Neuron (in vitro differentiated cells): ENCODE results near the gene MRGPRD.

Experiments
- H2AFZ ChIP-seq: one replicate; pipeline ENCODE4 v1.6.1; 2013; ENCODE audit warnings: low read depth, mild to moderate bottlenecking, inconsistent platforms, low read length, moderate library complexity
- H3K27me3 ChIP-seq: one replicate; pipeline ENCODE4 v1.6.1; 2013; ENCODE audit warnings: low read length; ENCODE audit not compliant: insufficient read depth
- H3K36me3 ChIP-seq: one replicate; pipeline ENCODE4 v1.6.1; 2013; ENCODE audit warnings: low read length; ENCODE audit not compliant: insufficient read depth
- H3K4me1 ChIP-seq: one replicate; pipeline ENCODE4 v1.6.1; 2013; ENCODE audit warnings: low read length; ENCODE audit not compliant: insufficient read depth
- H3K4me3 ChIP-seq: 2 replicates; pipeline ENCODE4 v1.5.1; 2013; ENCODE audit warnings: mild to moderate bottlenecking, low read length, moderate library complexity
- H3K9me3 ChIP-seq: one replicate; pipeline ENCODE4 v1.6.1; 2013; ENCODE audit warnings: low read length

MRGPRD gene

GRCh38 chr11:69010964-69011623 lies 30.3 kb upstream of the MRGPRD start:
- Histone ChIP-seq H3K9me3 (no peaks in the 10 kb centered on the region), H2AFZ (no peak overlapping the region), H3K4me1 (peaks cover 47% of the 10 kb centered on the region), H3K4me3 (no peak overlapping the region), H3K27me3 (peaks cover 56% of the 10 kb centered on the region), H3K36me3 (no peaks in the 10 kb centered on the region)

DNA sequence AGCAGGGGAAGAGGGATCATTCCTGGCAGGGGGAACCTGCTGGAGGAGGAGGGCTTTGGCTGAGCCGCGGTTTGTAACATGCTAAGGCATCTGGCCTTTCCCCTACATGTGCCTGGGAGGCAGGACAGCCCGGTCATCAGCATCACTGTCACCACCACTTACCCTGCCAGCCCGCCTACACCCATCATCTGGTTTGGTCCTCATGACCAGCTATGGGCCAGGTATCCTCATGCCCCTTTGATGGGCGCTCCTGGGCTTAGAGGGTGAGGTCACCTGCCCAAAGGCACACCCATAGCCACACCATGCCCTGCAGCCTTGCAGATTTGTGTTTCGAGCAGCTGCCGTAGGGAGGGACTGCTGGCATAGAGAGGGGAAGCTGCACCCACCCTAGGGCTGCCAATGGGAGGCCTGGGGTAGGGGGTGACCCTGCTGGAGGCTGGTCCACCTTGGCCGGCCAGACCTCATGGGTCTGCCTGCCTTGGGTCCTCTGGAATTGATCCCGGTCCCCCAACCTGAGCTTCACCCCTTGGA lies 29.6 kb upstream of the MRGPRD start:
- Histone ChIP-seq H3K27me3 (peaks cover 56% of the 10 kb centered on the region), H3K36me3 (no peaks in the 10 kb centered on the region), H2AFZ (no peak overlapping the region), H3K4me3 (no peak overlapping the region), H3K4me1 (peaks cover 47% of the 10 kb centered on the region), H3K9me3 (no peaks in the 10 kb centered on the region)

- H3K27me3 ChIP-seq: peaks cover 56% of the 10 kb centered on the region
- no peak overlapping the region for H2AFZ ChIP-seq
- H3K4me1 ChIP-seq: peaks cover 44% of the 10 kb centered on the region
- H3K36me3 ChIP-seq: no peaks in the 10 kb centered on the region
- no peak overlapping the region for H3K4me3 ChIP-seq
- H3K9me3 ChIP-seq: no peaks in the 10 kb centered on the region
Measured at GRCh38 chr11:69009441-69010211, 28.8 kb upstream of the MRGPRD start.

DNA sequence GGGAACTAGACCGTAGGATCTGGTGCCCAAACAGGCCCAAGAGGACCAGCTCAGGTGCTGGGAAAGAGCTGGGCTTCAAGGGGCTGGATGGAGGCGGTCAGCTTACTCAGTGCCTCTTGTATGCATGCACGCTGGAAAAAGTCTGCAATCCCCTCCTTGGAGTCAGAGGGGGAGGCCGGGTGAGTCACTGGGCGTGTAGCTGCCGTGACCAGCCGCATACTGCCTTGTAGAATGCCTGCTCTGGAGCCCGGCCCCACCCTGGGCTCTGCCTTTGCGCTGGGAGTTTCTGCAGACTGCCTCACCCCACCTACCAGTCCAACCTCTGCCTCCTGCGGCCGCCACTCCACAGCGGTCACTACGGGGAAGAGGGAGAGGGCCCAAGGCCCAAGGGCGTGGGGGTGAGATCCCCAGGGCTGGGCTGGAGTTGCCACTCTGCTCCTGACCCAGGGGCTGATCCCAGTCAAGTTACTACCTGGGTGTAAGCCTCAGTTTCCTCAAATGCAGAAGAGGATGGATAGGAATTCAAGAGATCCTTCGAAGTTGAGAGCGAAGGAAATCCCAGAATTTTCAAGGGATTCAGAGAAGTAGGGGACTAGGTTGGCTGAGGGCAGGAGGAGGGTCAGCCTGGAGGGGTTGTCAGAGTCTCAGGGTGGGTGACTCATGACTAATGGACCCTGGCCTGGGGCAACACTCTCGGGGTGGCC lies 28.1 kb upstream of the MRGPRD start:
- no peak overlapping the region for H3K4me3 ChIP-seq
- peaks cover 53% of the 10 kb centered on the region for H3K27me3 ChIP-seq
- peaks cover 37% of the 10 kb centered on the region for H3K4me1 ChIP-seq
- H2AFZ ChIP-seq: no peak overlapping the region
- H3K36me3 ChIP-seq: no peaks in the 10 kb centered on the region
- no peaks in the 10 kb centered on the region for H3K9me3 ChIP-seq

DNA sequence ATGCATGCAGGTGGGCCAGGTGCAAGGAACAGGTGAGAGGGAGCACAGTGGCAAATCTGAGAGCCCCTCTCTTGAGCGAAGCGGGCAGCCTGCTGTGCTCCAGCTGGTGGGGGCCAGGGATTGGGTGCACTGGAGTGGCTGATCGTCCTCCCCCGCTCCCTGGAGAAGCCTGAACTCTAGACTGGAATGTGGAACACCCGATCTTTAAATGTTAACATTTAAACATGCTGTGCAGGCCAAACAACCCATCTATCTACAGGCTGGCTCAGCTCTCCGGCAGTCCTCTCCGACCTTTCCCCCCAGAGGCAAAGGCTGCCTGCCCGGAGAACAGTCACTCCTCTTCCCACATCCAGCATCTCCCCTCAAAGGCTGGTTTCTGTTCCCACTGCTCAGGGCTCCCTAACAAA lies 27.2 kb upstream of the MRGPRD start:
- Histone ChIP-seq H3K27me3 (peaks cover 49% of the 10 kb centered on the region), H3K4me1 (peaks cover 28% of the 10 kb centered on the region), H3K36me3 (no peaks in the 10 kb centered on the region), H3K9me3 (no peaks in the 10 kb centered on the region), H3K4me3 (no peak overlapping the region), H2AFZ (no peak overlapping the region)

DNA sequence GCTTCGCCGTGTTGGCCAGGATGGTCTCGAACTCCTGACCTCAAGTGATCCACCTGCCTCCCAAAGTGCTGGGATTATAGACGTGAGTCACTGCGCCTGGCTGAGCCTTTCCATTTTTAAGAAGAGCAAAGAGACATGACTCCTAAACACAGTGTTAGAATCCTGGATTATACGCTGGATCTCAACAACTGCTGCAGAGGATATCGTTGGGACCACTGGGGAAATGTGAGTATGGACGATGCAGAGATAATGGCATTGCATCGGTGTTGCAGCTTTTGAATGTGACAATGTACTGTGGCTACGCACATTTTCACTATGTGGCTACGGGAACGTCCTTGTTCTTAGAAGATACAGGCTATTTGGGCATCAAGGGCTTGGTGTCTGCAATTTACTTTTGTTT lies 26.0 kb upstream of the MRGPRD start:
- no peaks in the 10 kb centered on the region for H3K9me3 ChIP-seq
- peaks cover 23% of the 10 kb centered on the region for H3K4me1 ChIP-seq
- no peak overlapping the region for H2AFZ ChIP-seq
- H3K36me3 ChIP-seq: no peaks in the 10 kb centered on the region
- H3K27me3 ChIP-seq: peaks cover 43% of the 10 kb centered on the region
- H3K4me3 ChIP-seq: no peak overlapping the region

DNA sequence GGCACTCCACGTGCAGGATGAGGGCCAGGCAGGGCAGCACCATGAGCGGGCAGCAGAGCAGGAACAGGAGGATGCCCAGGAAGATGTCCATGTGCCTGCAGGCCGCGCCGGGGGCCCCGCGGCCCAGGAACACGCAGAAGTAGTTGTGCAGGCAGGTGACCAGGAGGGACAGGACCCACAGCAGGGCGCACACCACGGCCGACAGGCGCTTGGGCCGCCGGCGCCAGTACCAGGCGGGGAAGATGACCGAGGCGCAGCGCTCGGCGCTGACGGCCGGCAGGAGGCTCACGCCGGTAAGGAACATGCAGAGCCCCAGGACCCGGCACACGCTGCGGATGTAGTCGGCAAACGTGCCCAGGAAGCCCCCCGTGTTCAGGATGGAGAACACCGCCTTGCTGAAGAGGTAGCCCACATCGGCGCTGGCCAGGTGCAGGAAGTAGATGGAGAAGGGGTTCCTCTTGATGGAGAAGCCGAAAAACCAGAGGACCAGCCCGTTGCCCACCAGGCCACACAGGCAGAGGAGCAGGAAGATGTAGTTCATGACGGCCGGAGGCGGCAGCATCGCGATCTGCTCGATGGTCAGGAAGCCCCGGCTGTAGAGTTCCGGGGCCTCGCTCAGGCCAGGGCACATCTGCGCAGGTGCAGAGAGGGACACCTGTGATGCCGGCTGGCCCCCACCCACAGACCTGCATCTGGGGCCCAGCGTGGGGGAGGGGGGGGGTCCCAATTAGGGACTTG lies 25.0 kb upstream of the MRGPRD start:
- Histone ChIP-seq H3K36me3 (no peaks in the 10 kb centered on the region), H3K27me3 (peaks cover 40% of the 10 kb centered on the region), H3K9me3 (no peaks in the 10 kb centered on the region), H2AFZ (no peak overlapping the region), H3K4me1 (peaks cover 22% of the 10 kb centered on the region), H3K4me3 (no peak overlapping the region)

GRCh38 chr11:69005183-69005630 lies 24.4 kb upstream of the MRGPRD start:
- Histone ChIP-seq H3K36me3 (no peaks in the 10 kb centered on the region), H3K9me3 (no peaks in the 10 kb centered on the region), H3K4me3 (no peak overlapping the region), H3K4me1 (peaks cover 18% of the 10 kb centered on the region), H2AFZ (no peak overlapping the region), H3K27me3 (peaks cover 34% of the 10 kb centered on the region)

- no peak overlapping the region for H2AFZ ChIP-seq
- peaks cover 29% of the 10 kb centered on the region for H3K27me3 ChIP-seq
- peaks cover 14% of the 10 kb centered on the region for H3K4me1 ChIP-seq
- H3K9me3 ChIP-seq: no peaks in the 10 kb centered on the region
- no peaks in the 10 kb centered on the region for H3K36me3 ChIP-seq
- no peak overlapping the region for H3K4me3 ChIP-seq
Measured at GRCh38 chr11:69004411-69005182, 23.8 kb upstream of the MRGPRD start.

DNA sequence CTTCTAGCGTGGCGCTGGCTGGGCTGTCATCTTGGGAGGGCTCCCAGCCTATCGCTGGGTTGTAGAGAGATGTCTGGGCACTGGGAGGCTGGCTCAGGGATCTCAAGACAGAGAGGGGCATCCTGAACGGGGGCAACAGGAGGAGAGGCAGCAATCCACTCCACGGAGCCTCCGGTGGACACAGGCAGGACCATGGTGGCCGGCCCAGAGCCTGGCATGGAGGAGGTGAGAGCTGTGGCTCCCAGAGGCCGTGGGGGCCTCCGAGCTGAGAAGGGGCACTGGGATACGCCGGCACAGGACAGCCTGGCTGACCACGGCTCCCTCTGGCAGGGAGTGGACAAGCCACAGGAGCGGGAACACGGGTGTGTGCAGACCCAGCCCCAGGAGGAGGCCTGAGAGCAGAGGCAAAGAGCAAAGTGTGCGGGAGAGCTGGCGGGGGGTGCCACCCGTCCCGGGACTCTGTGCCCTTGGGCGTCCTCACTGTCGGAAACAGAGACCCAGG lies 23.1 kb upstream of the MRGPRD start:
- Histone ChIP-seq H3K4me3 (no peak overlapping the region), H3K9me3 (no peaks in the 10 kb centered on the region), H3K4me1 (peaks cover 11% of the 10 kb centered on the region), H3K36me3 (no peaks in the 10 kb centered on the region), H3K27me3 (peaks cover 23% of the 10 kb centered on the region), H2AFZ (no peak overlapping the region)

DNA sequence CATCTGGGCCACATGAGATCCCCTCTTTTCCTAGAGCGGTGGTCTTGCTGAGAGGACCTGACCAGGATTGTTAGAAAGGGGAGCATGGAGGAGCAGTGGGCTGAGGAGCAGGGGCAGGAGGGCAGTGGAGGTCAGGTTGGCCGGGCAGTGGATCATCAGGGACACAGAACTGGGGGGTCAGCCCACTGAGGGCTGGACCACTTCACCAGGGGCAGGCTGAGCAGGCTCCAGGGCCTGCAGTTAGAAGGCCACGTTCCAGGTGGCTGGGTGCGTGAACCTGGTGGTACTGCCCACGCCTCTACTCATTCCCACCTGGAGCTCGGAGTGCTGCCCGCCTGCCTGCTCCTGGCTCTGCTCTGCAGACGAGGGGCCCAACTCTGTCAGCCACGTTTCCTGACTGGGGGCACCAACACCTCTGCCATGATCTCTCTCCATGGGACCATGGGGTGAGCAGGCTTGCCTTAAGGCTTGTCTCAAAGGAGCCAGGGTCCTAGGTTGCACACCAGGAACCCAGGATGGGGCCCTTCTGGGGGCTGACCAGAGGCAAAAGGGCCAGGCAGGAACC lies 22.6 kb upstream of the MRGPRD start:
- Histone ChIP-seq H3K27me3 (peaks cover 17% of the 10 kb centered on the region), H3K9me3 (no peaks in the 10 kb centered on the region), H3K4me1 (peaks cover 6% of the 10 kb centered on the region), H2AFZ (no peak overlapping the region), H3K36me3 (no peaks in the 10 kb centered on the region), H3K4me3 (no peak overlapping the region)
